GM12878 (cell line): ENCODE data around the gene HOXB6. TPM values are rescaled to one million over a fixed set of nuclear protein-coding genes. Genes with fewer than 3 reads are reported as not detected.

ENCODE experiments used
- HDAC6 ChIP-seq: fragments of 200-600 bp; sonication (generic); IDR thresholded peaks from one replicate; pipeline ENCODE4 v1.8.0; 2017; ENCODE audit warnings: antibody characterized with exemption; ENCODE audit not compliant: unreplicated experiment
- PAX5 ChIP-seq: IDR thresholded peaks from 2 replicates; pipeline ENCODE4 v1.6.1; 2011; ENCODE audit warnings: low read depth, low read length, borderline replicate concordance
- SIN3A ChIP-seq: IDR thresholded peaks from 2 replicates; pipeline ENCODE4 v1.6.1; 2012; ENCODE audit warnings: low read depth, low read length, improper control_type of control experiment
- SMAD1 ChIP-seq: fragments of 450-650 bp; IDR thresholded peaks from 2 replicates; pipeline ENCODE4 v1.6.1; 2018; ENCODE audit warnings: mild to moderate bottlenecking, low read depth; ENCODE audit not compliant: partially characterized antibody
- SPI1 ChIP-seq: IDR thresholded peaks from 2 replicates; pipeline ENCODE4 v1.6.1; 2011; ENCODE audit warnings: low read depth, mild to moderate bottlenecking, low read length, moderate library complexity, borderline replicate concordance; ENCODE audit not compliant: insufficient read depth
- SREBF2 ChIP-seq: IDR thresholded peaks from 2 replicates; pipeline ENCODE4 v1.6.1; 2012; ENCODE audit warnings: mild to moderate bottlenecking, low read length
- STAT1 ChIP-seq: fragments of 450-650 bp; conservative IDR thresholded peaks from 2 replicates; pipeline ENCODE4 v1.6.1; 2014; ENCODE audit warnings: antibody characterized with exemption, mild to moderate bottlenecking
- TAF1 ChIP-seq: IDR thresholded peaks from 2 replicates; pipeline ENCODE4 v1.6.1; 2011; ENCODE audit warnings: mild to moderate bottlenecking, low read depth, low read length, borderline replicate concordance
- polyA plus RNA-seq, 11 experiments: library from polyadenylated mRNA; depleted of rRNA in 4 of 11; unstranded in 6 of 11; stranded (reverse) in 5 of 11; fragments of >200 nt; fragmentation: Nextera tagmentation in 4 of 11; fragmentation: Illumina TruSeq in 1 of 11; extraction: Ambion mirVana in 4 of 11; extraction: Trizol in 1 of 11; gene quantifications; 1 replicate in 1 of 11; 2 replicates in 10 of 11; pipeline versions ENCODE4 v1.2.1 to v1.2.3, GENCODE V29; 2011 to 2016; ENCODE audit warnings: inconsistent platforms in 2 of 11, missing spikeins in 2 of 11, low read depth in 1 of 11
- total RNA-seq, 4 experiments: library from RNA; depleted of rRNA in 3 of 4; stranded (reverse); fragments of >200 nt in 3 of 4; fragmentation: Illumina TruSeq in 1 of 4; extraction: Trizol in 1 of 4; gene quantifications; 2 replicates each; pipeline versions ENCODE4 v1.2.1 to v1.2.3, GENCODE V29; 2013 to 2021
- TF ChIP-seq, protein P1 (sequence below): fragments of 450-650 bp; IDR thresholded peaks from 2 replicates; pipeline ENCODE4 v1.6.1; 2017; ENCODE audit warnings: mild to moderate bottlenecking, moderate library complexity
- TF ChIP-seq, protein P2 (sequence below): IDR thresholded peaks from 2 replicates; pipeline ENCODE4 v1.6.1; 2012; ENCODE audit warnings: low read length, inconsistent platforms

HOXB6 gene
- total and polyA plus RNA-seq, 10 of the 15 experiments (the other 5 are each of a cell fraction or from before 2014, with no cell fraction given), result 0.04 to 0.51 (median 0.09) TPM; not detected in 2

DNA sequence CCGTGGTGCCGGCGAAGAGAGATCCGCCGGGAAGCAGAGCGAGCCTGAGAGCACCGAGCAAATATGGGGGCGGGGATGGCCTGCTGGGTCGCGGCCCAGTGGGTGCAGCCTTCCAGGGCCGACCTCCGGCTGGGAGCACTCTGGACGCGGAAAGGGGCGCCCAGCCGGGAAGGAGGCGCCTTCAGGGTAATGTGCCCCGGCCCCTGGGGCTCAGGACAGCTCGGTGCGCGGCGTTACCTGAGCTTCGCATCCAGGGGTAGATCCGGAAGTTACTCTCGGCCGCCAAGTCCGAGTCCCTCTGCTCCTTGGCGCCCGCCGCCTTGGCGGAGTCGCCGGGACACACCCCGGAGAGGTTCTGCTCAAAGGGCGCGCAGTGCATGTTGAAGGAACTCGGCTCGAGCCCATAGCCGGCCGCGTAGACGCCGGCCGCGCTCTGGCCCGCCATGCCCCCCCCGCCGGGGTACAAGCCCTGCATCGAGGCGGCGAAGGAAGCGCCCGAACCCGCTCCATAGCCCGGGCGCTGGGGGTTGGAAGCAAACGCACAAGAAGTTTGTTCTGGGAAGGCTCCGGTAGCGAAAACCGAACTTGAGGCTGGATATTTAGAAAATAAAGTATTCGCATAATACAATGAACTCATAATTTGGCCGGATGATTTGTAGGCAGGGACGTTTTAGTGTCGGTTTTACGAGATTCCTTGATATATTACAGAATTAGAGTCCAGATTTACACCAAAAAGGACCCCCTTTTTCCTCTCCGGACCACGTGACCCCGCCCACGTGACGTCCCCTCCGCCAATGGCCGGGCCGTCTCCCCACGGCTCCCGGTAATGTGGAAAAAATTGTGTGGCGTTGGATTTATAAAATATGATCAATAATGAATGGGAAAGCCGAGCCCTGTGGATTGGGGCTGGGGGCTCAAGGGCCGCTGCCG, 5.8 kb upstream of the HOXB6 start, which contains the start of gene HOXB7 (continued):
- TF ChIP-seq, protein P1, sequence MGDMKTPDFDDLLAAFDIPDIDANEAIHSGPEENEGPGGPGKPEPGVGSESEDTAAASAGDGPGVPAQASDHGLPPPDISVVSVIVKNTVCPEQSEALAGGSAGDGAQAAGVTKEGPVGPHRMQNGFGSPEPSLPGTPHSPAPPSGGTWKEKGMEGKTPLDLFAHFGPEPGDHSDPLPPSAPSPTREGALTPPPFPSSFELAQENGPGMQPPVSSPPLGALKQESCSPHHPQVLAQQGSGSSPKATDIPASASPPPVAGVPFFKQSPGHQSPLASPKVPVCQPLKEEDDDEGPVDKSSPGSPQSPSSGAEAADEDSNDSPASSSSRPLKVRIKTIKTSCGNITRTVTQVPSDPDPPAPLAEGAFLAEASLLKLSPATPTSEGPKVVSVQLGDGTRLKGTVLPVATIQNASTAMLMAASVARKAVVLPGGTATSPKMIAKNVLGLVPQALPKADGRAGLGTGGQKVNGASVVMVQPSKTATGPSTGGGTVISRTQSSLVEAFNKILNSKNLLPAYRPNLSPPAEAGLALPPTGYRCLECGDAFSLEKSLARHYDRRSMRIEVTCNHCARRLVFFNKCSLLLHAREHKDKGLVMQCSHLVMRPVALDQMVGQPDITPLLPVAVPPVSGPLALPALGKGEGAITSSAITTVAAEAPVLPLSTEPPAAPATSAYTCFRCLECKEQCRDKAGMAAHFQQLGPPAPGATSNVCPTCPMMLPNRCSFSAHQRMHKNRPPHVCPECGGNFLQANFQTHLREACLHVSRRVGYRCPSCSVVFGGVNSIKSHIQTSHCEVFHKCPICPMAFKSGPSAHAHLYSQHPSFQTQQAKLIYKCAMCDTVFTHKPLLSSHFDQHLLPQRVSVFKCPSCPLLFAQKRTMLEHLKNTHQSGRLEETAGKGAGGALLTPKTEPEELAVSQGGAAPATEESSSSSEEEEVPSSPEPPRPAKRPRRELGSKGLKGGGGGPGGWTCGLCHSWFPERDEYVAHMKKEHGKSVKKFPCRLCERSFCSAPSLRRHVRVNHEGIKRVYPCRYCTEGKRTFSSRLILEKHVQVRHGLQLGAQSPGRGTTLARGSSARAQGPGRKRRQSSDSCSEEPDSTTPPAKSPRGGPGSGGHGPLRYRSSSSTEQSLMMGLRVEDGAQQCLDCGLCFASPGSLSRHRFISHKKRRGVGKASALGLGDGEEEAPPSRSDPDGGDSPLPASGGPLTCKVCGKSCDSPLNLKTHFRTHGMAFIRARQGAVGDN, result peak; percentile 63; the same call in 1 of the 2 replicates
- TF ChIP-seq, protein P2, sequence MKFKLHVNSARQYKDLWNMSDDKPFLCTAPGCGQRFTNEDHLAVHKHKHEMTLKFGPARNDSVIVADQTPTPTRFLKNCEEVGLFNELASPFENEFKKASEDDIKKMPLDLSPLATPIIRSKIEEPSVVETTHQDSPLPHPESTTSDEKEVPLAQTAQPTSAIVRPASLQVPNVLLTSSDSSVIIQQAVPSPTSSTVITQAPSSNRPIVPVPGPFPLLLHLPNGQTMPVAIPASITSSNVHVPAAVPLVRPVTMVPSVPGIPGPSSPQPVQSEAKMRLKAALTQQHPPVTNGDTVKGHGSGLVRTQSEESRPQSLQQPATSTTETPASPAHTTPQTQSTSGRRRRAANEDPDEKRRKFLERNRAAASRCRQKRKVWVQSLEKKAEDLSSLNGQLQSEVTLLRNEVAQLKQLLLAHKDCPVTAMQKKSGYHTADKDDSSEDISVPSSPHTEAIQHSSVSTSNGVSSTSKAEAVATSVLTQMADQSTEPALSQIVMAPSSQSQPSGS, result no peak
- 0 out of 2 replicates have a peak, but pooled peaks have one; percentile 8 for TF ChIP-seq PAX5
- 0 out of 2 replicates have a peak, but pooled peaks have one; percentile 12 for TF ChIP-seq SIN3A
- TF ChIP-seq STAT1, result no peak
- no peak for TF ChIP-seq SMAD1
- TF ChIP-seq HDAC6, result no peak
- TF ChIP-seq SREBF2, result no peak
- 0 out of 2 replicates have a peak, but pooled peaks have one; percentile 20 for TF ChIP-seq TAF1
- TF ChIP-seq SPI1, result no peak
